Ovary (tissue), 9 donors: ENCODE measurements around the gene CRADD. TPM values are rescaled to one million over a fixed set of nuclear protein-coding genes. Genes with fewer than 3 reads are reported as not detected.

Experiments
- DNase-seq, 5 donors: peaks; one replicate each; pipeline ENCODE4 v3.0.0-alpha.2; 2019 to 2020
- H3K27ac ChIP-seq, 2 donors: fragments of 200-600 bp; one replicate each; pipeline versions ENCODE4 v1.5.1 to v1.8.0; 2019 to 2022
- H3K27me3 ChIP-seq: fragments of 200-600 bp; one replicate; pipeline ENCODE4 v1.8.0; 2022
- H3K36me3 ChIP-seq: fragments of 200-600 bp; sonication (generic); one replicate; pipeline ENCODE4 v1.5.1; 2019
- H3K4me1 ChIP-seq: one replicate; pipeline ENCODE4 v1.8.1; 2013; ENCODE audit warnings: mild to moderate bottlenecking, moderate library complexity; ENCODE audit not compliant: insufficient read depth
- H3K4me3 ChIP-seq: fragments of 200-600 bp; sonication (generic); one replicate; pipeline ENCODE4 v1.5.1; 2017
- H3K9me3 ChIP-seq, 2 donors: fragments of 200-600 bp in 1 of 2; sonication (generic) in 1 of 2; one replicate each; pipeline versions ENCODE4 v1.5.1 to v1.8.1; 2013 to 2019; ENCODE audit warnings: mild to moderate bottlenecking in 1 of 2, moderate library complexity in 1 of 2
- CTCF ChIP-seq, 3 donors: fragments of 450-650 bp in 2 of 3; fragments of 200-600 bp in 1 of 3; IDR thresholded peaks; one replicate each; pipeline versions ENCODE4 v1.5.1 to v1.8.0; 2016 to 2022; ENCODE audit warnings: antibody characterized with exemption in 3 of 3, mild to moderate bottlenecking in 1 of 3
- EP300 ChIP-seq: sonication (generic); formaldehyde crosslinking; IDR thresholded peaks from one replicate; pipeline ENCODE4 v1.6.1; 2017; ENCODE audit warnings: antibody characterized with exemption
- POLR2A ChIP-seq: fragments of 450-650 bp; IDR thresholded peaks from one replicate; pipeline ENCODE4 v1.6.1; 2017; ENCODE audit warnings: antibody characterized with exemption, mild to moderate bottlenecking, moderate library complexity
- WGBS, 3 donors: extraction: QIAGEN DNeasy Blood & Tissue Kit in 1 of 3; methylation state at CpG; one replicate each; pipeline versions ENCODE4 v1.1.5 to v1.1.7; 2013 to 2017; 5-methylcytosine and 5-hydroxymethylcytosine counted together
- intact Hi-C, 4 donors: fragments of 100-400 bp; cut with DNase I; formaldehyde crosslinking; loops; one replicate each; pipeline versions ENCODE4 v1.11.0 to v1.15.1; 2022 to 2023
- polyA plus RNA-seq, 2 donors: library from polyadenylated mRNA; stranded (reverse); fragments of 200-250 nt in 1 of 2; fragments of 350-450 nt in 1 of 2; fragmentation: Illumina TruSeq in 1 of 2; extraction: RNeasy Lipid Tissue Mini Kit (QIAGEN cat#74804) in 1 of 2; gene quantifications; one replicate each; pipeline ENCODE4 v1.2.3, GENCODE V29; 2013 to 2014
- total RNA-seq, 7 donors: library from RNA; depleted of rRNA in 2 of 7; stranded (reverse); fragments of >200 nt in 2 of 7; fragmentation: NEBNext Ultra II Directional in 3 of 7; extraction: Animal tissue kit (Norgen Biotek cat#: 25700) in 3 of 7; gene quantifications; one replicate each; pipeline versions ENCODE4 v1.1.0 to v1.2.4, GENCODE V29; 2016 to 2023
- donor health status: DM: no; HTN: no; CAD: no; lungs with moderate emphysema.
- donor health status: DM: no; HTN: no; CAD: no.
- donor health status: Bipolar disorder and iron deficiency.
- donor health status: DM: yes; HTN: yes; CAD: no.
- donor health status: DM: no; HTN: no; CAD: no.
- donor health status: DM: yes; HTN: yes; CAD: no.

Gene CRADD
- total and polyA plus RNA-seq, 9 donors, result 11.4 to 67.8 (median 16.9) TPM

- WGBS, 3 donors, result 82 to 88% (median 86%) methylated on average over 1 of the region's 1 CpG
- Histone ChIP-seq H3K9me3 (no peaks in the 10 kb centered on the region), H3K27me3 (no peaks in the 10 kb centered on the region), H3K36me3 (no peaks in the 10 kb centered on the region), H3K27ac (no peak overlapping the region), H3K4me3 (no peak overlapping the region), H3K4me1 (peaks cover 8% of the 10 kb centered on the region)
- TF ChIP-seq EP300, result no peak
- no peak for TF ChIP-seq POLR2A
- DNase-seq, result no peak
- intact Hi-C loops, result no loop called here
These were observed 80.9 kb downstream of the CRADD start for GRCh38 chr12:93757792-93758694.

GRCh38 chr12:93758801-93759373, 81.7 kb downstream of the CRADD start:
- Histone ChIP-seq H3K36me3 (no peaks in the 10 kb centered on the region), H3K4me3 (no peak overlapping the region), H3K27me3 (no peaks in the 10 kb centered on the region), H3K4me1 (peaks cover 8% of the 10 kb centered on the region), H3K9me3 (no peaks in the 10 kb centered on the region), H3K27ac (no peak overlapping the region)
- WGBS, 3 donors, result 52 to 67% (median 67%) methylated on average over 1 of the region's 1 CpG
- TF ChIP-seq POLR2A (no peak), EP300 (no peak), CTCF (IDR thresholded peaks at IDR 0.05) (no peak)
- intact Hi-C loops, result no loop called here
- no peak for DNase-seq

- DNase-seq, result no peak
- no peaks in the 10 kb centered on the region for H3K9me3 ChIP-seq
- no peak overlapping the region for H3K27ac ChIP-seq
- peaks cover 8% of the 10 kb centered on the region for H3K4me1 ChIP-seq
- H3K36me3 ChIP-seq, result no peaks in the 10 kb centered on the region
- 43 to 56% (median 53%) methylated on average over 2 of the region's 2 CpGs for WGBS, 3 donors
- TF ChIP-seq POLR2A (no peak), CTCF (IDR thresholded peaks at IDR 0.05) (no peak), EP300 (no peak)
- H3K27me3 ChIP-seq, result no peaks in the 10 kb centered on the region
- no peak overlapping the region for H3K4me3 ChIP-seq
- intact Hi-C loops, result loop anchor here in 3 of 4 donors (5.0 to 10.0 kb wide), 3 partner anchors 187 to 345 kb away; partner anchors contain the start of gene SOCS2 (in 1 of the 3)
These were observed 82.4 kb downstream of the CRADD start for GRCh38 chr12:93759512-93760081.

- no peak overlapping the region for H3K4me3 ChIP-seq
- H3K27ac ChIP-seq, result no peak overlapping the region
- TF ChIP-seq CTCF (IDR thresholded peaks at IDR 0.05) (no peak), POLR2A (no peak), EP300 (no peak)
- intact Hi-C loops, result loop anchor here in 3 of 4 donors (5.0 to 10.0 kb wide), 3 partner anchors 188 to 344 kb away; partner anchors contain the start of gene SOCS2 (in 1 of the 3)
- peaks cover 8% of the 10 kb centered on the region for H3K4me1 ChIP-seq
- DNase-seq, result no peak
- H3K9me3 ChIP-seq, result no peaks in the 10 kb centered on the region
- no peaks in the 10 kb centered on the region for H3K27me3 ChIP-seq
- WGBS, 3 donors, result 84 to 89% (median 88%) methylated on average over 3 of the region's 3 CpGs
- H3K36me3 ChIP-seq, result no peaks in the 10 kb centered on the region
These were observed 83.2 kb downstream of the CRADD start for GRCh38 chr12:93760275-93760875.
